Muscle layer of colon (tissue), 2 donors: ENCODE data around the gene NCKAP5.

Experiments
- H3K27ac ChIP-seq: one replicate; pipeline ENCODE4 v1.7.0; 2013; ENCODE audit warnings: low read depth, mild to moderate bottlenecking, low read length, moderate library complexity
- H3K27me3 ChIP-seq, 2 donors: one replicate each; pipeline ENCODE4 v1.7.0; 2013; ENCODE audit warnings: low read length in 2 of 2, mild to moderate bottlenecking in 2 of 2; ENCODE audit not compliant: insufficient read depth in 2 of 2, control insufficient read depth in 1 of 2
- H3K36me3 ChIP-seq: one replicate; pipeline ENCODE4 v1.7.0; 2013; ENCODE audit warnings: mild to moderate bottlenecking, low read length; ENCODE audit not compliant: insufficient read depth
- H3K4me1 ChIP-seq: one replicate; pipeline ENCODE4 v1.7.0; 2013; ENCODE audit warnings: mild to moderate bottlenecking, low read length; ENCODE audit not compliant: insufficient read depth
- H3K4me3 ChIP-seq, 2 donors: one replicate each; pipeline ENCODE4 v1.7.0; 2013; ENCODE audit warnings: low read length in 2 of 2, low read depth in 1 of 2, mild to moderate bottlenecking in 1 of 2, moderate library complexity in 1 of 2
- H3K9ac ChIP-seq: one replicate; pipeline ENCODE4 v1.7.0; 2013; ENCODE audit warnings: low read length
- H3K9me3 ChIP-seq: one replicate; pipeline ENCODE4 v1.7.0; 2013; ENCODE audit warnings: mild to moderate bottlenecking, low read length
- donor health status: abdominal sarcoma.
- donor health status: Adenocarcinoma of cecum.

Gene NCKAP5

DNA sequence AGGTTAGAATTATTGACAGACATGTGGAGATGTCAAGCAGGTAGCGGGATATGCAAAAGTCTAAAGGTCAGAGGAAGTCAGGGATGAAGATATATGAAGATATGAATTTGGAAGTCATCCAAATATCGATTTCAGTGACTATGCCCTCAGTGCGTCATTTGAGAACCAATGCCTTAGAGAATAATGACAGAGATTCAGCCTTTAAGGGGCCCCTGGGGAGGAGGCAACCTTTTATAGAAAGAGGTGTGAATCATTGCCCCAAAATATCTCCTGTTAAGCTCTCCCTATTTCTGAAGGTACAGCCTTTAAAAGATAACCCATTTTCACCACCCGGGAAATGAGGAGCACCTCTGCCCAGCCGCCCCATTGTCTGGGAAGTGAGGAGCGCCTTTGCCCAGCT, 223.4 kb downstream of the NCKAP5 start:
- H3K4me1 ChIP-seq: no peaks in the 10 kb centered on the region
- no peaks in the 10 kb centered on the region for H3K9me3 ChIP-seq
- H3K27me3 ChIP-seq: no peaks in the 10 kb centered on the region
- H3K4me3 ChIP-seq: no peak overlapping the region
- no peak overlapping the region for H3K9ac ChIP-seq
- no peaks in the 10 kb centered on the region for H3K36me3 ChIP-seq
- no peak overlapping the region for H3K27ac ChIP-seq

DNA sequence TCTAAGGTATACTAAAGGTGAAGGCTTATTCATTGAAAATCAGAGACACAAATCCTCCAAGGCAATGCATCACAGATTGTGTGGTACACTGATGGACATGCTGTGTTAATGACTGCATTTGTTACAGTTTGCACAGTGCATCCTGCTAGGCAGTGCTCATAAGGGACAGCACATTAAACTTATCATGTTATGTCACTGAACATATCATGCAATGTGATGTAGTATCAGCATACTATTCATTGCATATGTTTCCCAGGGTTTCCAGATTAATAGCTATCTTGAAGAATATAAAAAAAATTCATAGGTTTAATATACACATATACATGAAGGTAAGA, 225.3 kb downstream of the NCKAP5 start:
- H3K4me1 ChIP-seq: no peaks in the 10 kb centered on the region
- no peaks in the 10 kb centered on the region for H3K9me3 ChIP-seq
- no peaks in the 10 kb centered on the region for H3K36me3 ChIP-seq
- H3K9ac ChIP-seq: no peak overlapping the region
- no peak overlapping the region for H3K27ac ChIP-seq
- H3K4me3 ChIP-seq: no peak overlapping the region
- no peaks in the 10 kb centered on the region for H3K27me3 ChIP-seq

DNA sequence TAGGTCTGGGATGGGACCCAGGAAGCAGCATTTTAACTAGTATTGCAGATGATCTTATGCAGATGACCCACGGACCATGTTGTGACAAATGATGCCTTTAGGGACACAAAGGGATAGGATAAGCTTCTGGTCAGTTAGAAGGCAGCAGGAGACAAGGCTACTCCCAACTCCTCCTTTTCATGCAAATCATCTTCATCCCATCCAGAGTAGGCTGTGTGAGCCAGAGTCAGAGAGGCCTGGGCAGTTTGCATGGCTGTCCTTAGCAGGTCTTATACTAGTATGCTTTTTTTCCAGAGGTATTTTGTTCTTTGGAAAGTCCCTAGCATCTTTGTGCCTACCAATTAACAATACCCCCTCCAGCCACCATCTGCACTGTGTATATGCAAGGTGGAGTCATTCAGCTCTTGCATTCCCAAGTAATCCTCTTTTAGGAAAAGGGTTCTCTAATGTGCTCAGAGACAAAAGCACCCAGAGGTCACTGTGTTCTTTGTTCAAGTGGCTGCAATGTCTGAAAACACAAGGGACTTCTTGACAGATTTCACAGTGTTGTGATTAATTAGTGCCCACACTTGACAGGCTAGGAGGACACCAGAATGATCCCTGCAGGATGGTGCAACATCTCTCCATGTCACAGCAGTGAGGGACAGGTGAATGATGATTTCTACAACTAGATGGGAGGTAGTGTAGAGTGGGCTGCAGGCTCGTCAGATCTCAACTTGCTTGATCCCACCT, 225.8 kb downstream of the NCKAP5 start:
- Histone ChIP-seq H3K27me3 (no peaks in the 10 kb centered on the region), H3K9ac (no peak overlapping the region), H3K36me3 (no peaks in the 10 kb centered on the region), H3K9me3 (no peaks in the 10 kb centered on the region), H3K27ac (no peak overlapping the region), H3K4me1 (no peaks in the 10 kb centered on the region), H3K4me3 (no peak overlapping the region)

DNA sequence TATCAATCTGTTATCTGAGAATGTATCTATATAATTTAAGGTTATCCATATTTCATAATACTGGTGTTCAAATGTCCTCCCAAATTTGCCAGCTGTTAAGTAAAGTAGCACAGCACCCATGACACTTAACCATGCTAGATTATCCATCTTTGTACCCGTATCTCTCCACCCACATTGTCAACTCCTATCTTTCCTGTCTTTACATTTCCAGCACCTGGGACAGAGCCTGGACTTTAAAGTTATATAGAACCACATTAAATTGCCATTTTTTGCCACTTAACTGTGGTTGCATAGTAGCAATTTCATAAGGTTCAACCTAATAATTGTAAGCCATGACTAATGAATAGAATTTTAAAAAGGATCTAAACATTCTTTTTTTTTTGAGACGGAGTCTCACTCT, 226.7 kb downstream of the NCKAP5 start:
- no peaks in the 10 kb centered on the region for H3K9me3 ChIP-seq
- no peaks in the 10 kb centered on the region for H3K27me3 ChIP-seq
- no peaks in the 10 kb centered on the region for H3K36me3 ChIP-seq
- H3K4me1 ChIP-seq: no peaks in the 10 kb centered on the region
- no peak overlapping the region for H3K9ac ChIP-seq
- H3K4me3 ChIP-seq: no peak overlapping the region
- no peak overlapping the region for H3K27ac ChIP-seq

DNA sequence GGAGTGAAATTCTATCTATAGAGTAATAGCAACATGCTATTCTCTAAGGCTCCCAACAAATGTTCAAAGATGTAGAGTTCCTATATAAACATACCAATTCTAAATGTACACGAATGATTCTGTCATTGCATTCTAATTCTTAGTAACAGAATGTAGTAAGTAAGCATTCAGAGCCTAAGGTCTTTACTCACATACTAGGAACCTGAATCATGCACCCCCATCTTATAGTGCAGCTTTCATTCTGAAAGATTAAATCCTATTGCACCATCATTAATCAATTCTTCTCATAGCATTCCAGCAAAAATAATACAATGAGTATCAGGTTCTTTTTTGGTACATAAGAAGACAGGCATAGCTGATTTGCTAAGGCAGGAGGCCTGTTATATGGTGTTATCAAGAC, 230.0 kb downstream of the NCKAP5 start:
- Histone ChIP-seq H3K4me1 (no peaks in the 10 kb centered on the region), H3K27ac (no peak overlapping the region), H3K9ac (no peak overlapping the region), H3K27me3 (no peaks in the 10 kb centered on the region), H3K9me3 (no peaks in the 10 kb centered on the region), H3K36me3 (no peaks in the 10 kb centered on the region), H3K4me3 (no peak overlapping the region)

DNA sequence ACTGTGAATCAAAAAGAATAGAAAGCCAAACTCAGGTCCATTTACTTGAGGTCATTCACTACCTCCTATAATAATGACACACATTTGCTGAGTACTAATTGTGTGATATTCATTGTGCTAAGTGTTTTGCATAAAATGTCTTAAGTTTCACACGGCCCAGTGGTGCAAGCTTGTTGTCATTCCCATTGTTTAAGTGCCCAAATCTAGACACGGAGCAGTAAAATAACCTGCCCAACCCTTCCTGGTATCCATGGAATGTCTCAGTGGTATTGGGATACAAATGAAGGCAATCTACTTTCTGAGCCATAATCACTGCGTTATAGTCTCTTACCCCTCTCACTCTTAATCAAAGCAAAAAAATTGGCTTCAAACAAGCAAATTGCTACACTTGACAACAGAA, 233.3 kb downstream of the NCKAP5 start:
- H3K27ac ChIP-seq: no peak overlapping the region
- no peak overlapping the region for H3K9ac ChIP-seq
- no peaks in the 10 kb centered on the region for H3K9me3 ChIP-seq
- H3K27me3 ChIP-seq: no peaks in the 10 kb centered on the region
- H3K4me3 ChIP-seq: no peak overlapping the region
- no peaks in the 10 kb centered on the region for H3K36me3 ChIP-seq
- no peaks in the 10 kb centered on the region for H3K4me1 ChIP-seq

DNA sequence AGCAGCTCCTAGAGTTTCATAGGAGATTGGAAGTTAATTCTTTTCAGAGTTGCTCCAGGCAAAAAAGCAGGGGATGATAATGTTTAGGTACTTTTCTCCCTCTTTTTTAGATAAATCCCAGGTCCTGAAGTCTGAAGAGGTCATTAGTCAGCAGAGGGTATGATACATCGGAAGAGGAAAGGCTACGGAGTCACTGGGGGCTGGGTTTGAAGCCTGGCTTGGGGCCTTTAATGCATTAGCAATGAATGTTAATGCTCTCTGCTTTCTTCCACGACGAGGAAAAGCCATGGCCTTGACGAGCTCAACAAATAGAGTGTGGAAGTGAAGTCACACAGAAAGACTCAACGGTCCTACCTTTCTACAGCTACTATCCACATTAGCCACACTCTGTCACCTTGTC, 235.1 kb downstream of the NCKAP5 start:
- no peaks in the 10 kb centered on the region for H3K9me3 ChIP-seq
- H3K27me3 ChIP-seq: no peaks in the 10 kb centered on the region
- H3K27ac ChIP-seq: no peak overlapping the region
- H3K9ac ChIP-seq: no peak overlapping the region
- no peaks in the 10 kb centered on the region for H3K4me1 ChIP-seq
- H3K4me3 ChIP-seq: no peak overlapping the region
- no peaks in the 10 kb centered on the region for H3K36me3 ChIP-seq

DNA sequence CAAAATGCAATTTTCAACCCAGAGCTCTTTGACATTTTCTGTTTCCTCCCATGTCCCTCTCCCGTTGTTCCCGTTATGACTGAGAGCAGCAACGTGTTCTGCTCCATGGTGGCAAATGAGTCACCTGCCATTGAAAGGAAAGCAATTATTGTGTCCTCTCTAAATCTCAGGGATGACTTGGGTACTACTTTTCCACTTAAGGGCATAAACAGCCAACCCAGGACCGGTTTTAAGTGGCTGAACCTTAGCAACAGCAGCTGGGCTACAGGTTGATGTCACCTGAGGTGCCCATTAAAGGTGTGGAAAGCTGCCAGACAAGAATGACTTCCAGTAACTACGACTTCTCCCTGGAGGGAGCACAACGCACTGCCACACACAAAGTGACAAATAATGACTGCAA, 236.8 kb downstream of the NCKAP5 start:
- Histone ChIP-seq H3K27me3 (no peaks in the 10 kb centered on the region), H3K4me1 (no peaks in the 10 kb centered on the region), H3K27ac (no peak overlapping the region), H3K36me3 (no peaks in the 10 kb centered on the region), H3K4me3 (no peak overlapping the region), H3K9ac (no peak overlapping the region), H3K9me3 (no peaks in the 10 kb centered on the region)

DNA sequence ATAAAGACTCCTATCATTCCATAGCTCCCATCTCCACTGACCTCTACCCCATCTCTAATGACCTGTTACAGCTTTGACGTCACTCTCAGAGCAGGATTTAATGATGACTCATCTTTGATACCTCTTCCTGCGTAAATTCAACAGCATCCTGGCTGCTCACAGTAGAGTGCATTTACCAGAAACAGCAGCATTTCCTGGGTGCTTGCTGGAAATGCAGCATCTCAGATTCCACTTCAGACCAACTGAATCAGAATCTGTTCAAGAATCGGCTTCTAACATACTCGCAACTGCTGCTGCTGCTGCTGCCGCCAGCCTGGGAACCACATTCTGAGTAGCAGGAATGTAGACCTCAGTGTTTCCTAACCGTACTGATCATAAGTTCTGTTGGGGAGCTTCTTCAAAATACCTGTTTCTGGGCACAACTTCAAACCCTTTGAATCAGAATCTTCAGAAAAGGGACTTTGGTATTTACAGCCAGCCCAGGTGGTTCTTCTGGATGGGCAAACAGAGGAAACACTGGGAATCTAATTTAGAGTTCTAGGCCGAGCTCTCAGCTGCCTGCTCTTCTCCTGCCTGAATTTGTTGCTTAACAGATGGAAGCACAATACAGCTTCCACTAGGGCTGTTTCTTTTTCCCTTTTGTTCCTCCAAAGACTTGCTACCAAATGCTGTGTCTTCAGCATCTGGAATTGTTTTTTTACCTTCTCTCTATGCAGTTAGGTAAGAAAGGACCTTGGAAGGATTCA, 241.4 kb downstream of the NCKAP5 start:
- Histone ChIP-seq H3K9ac (no peak overlapping the region), H3K27me3 (no peaks in the 10 kb centered on the region), H3K4me3 (no peak overlapping the region), H3K9me3 (no peaks in the 10 kb centered on the region), H3K27ac (no peak overlapping the region), H3K36me3 (no peaks in the 10 kb centered on the region), H3K4me1 (no peaks in the 10 kb centered on the region)

DNA sequence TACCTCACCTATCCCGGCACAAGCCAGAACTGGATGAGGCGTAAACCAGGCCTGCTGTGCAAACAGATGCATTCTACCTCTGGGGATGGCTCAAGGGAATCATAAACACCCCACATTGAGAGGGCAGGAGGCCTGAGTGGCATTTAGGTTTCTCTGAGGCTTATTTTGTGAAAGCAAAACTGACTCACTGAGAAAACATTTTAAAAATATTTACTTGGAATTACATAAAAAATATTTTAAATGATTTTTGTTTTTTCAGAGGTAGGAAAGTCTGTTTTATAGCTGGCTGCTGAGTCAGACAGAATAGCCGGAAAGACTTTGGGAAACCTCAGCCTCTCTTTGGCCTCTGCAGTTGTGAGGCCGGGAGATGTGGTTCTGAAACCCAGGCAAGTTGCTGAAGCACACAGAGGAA, 244.1 kb downstream of the NCKAP5 start:
- Histone ChIP-seq H3K9ac (no peak overlapping the region), H3K36me3 (no peaks in the 10 kb centered on the region), H3K4me3 (no peak overlapping the region), H3K27ac (no peak overlapping the region), H3K27me3 (no peaks in the 10 kb centered on the region), H3K4me1 (no peaks in the 10 kb centered on the region), H3K9me3 (no peaks in the 10 kb centered on the region)

DNA sequence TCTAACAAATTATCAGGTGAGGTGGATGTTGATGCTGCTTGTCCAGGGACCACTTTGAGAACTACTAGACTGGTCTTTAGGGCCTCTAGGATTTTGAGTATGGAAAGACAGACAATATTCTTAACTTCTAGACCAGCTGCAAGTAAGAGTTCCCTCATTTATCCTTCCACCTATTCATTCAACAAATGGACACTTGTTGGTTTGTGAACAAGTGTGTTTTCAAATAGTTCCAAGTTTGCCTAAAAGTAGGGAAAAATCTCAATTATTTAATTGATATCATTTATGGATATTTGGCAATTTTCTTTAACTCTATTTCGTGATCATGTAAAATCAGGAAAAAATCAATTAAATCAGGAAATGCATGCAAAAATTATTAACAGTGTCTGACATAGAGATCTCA, 245.4 kb downstream of the NCKAP5 start:
- no peaks in the 10 kb centered on the region for H3K27me3 ChIP-seq
- H3K4me1 ChIP-seq: no peaks in the 10 kb centered on the region
- no peaks in the 10 kb centered on the region for H3K9me3 ChIP-seq
- no peaks in the 10 kb centered on the region for H3K36me3 ChIP-seq
- no peak overlapping the region for H3K4me3 ChIP-seq
- H3K27ac ChIP-seq: no peak overlapping the region
- H3K9ac ChIP-seq: no peak overlapping the region

DNA sequence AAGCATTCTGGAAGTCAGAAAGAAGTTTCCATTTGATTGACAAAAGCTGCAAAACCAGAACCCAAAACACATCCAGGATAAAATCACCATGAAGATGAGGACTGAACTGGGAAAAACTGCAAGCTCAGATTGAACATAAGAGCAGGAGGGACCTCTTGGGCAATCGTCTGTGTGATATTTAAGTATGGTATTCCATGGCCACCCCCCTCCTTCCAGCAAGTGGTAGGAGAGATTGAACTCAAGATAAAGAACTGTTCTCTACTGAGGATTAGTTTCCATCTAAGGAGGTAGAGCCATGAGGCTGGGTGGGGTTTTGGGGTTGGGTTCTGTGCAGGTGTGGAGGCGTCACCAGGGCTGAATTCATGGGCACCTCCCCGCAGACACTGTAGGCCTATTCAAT, 251.1 kb downstream of the NCKAP5 start:
- Histone ChIP-seq H3K4me3 (no peak overlapping the region), H3K4me1 (no peaks in the 10 kb centered on the region), H3K36me3 (no peaks in the 10 kb centered on the region), H3K27ac (no peak overlapping the region), H3K9me3 (no peaks in the 10 kb centered on the region), H3K9ac (no peak overlapping the region), H3K27me3 (no peaks in the 10 kb centered on the region)
